Measurements from ENCODE around the gene RNF4. TPM values are rescaled to one million over a fixed set of nuclear protein-coding genes. Genes with fewer than 3 reads are reported as not detected.
"Not testable (repeated sequence)": the region's sequence is repeated elsewhere in the genome, so short reads cannot be mapped to it uniquely, and the experiment has no call there.

RNF4 gene
- total RNA-seq, 2 experiments from 2014 or later, result 106 to 113 TPM

DNA sequence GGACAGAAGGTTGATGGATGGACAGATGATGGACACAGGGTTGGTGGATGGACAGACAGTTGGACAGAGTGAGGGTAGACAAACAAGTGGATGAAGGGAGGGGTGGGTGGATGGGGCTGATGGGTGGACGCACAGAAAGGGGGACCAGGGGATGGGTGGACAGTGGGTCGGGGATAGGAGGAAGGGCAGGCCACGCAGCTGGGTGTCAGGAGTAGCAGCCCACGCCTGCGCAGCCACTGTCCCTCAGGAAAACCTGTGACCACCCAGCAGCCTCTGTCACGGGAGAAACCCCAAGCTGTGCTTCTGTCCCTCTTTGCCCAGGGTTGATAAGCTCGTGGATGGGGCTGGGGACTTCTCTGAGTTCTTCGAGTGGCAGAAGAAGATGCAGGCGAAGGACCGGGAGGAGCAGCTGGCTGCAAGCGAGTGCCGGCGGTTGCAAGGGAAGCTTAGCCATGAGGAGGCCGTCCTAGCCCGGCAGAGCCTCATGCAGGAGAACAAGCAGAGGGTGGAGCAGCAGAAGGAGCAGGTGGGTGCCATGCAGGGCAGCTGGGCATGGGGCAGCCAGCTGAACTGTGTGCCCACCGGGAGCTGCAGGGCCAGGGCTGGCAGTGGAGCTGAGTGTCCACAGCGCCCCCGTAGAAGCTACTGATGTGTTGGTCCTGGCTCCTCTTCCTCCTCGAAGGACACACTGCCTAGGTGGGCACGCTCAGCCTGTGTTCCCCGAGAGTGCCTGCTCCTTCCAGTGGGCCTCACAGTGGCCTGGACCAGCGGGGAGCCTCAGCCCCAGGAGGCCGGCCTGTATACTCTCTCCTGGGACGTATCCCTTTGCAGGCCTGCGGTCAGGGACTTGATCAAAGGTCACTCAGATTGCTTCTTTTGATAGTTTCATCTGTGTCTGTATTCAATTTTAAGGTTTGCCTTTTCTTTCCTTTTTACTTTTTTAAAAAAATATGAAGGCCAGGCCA lies 16.8 kb upstream of the RNF4 start:
- no peaks in the 10 kb centered on the region for H3K9me3 Mint-ChIP-seq
- CTCF ChIA-PET, result no interaction called here
- POLR2A ChIA-PET, result no interaction called here

DNA sequence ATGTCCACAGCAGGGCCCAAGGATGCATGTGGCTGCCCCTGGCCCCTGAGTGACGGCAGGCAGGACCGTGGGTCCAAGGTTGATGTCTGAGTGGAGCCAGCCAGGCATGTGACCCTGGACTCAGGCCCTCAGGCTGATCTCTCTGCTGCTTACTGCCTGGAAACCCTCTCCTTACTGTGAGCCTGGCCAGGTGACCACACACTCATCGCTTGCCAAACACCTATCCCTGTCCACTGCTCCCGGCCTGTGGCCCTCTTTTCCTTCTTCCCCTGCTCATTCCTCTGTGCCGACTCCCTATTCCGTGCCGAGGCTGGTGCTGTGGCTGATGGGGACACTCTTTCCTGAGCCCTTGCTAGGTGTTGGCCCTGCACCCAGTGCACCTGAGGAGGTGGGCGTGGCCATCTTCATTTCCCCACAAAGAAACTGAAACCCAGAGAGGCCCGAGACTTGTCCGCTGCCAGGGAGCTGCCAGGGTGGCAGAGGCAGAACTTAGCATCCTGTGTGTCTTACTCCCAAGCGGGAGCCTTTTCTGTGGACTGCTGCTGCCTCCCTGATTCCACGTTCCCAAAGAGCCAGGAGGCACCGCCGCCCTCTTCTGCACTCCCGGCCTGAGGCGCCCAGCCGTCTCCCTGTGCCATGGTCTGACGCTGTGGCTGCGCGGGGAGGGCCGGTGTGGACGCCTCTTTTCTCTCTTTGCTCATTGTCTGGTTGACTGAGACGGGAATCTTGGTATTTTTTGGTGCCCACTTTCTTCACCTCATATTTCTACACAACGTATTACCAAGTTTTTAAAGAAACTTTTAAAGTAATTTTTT lies 11.2 kb upstream of the RNF4 start:
- H3K4me3 Mint-ChIP-seq, result no peak overlapping the region
- H3K27ac Mint-ChIP-seq, result no peak overlapping the region
- no peaks in the 10 kb centered on the region for H3K9me3 Mint-ChIP-seq
- CTCF ChIA-PET, result interaction anchor here (0.9 kb wide), 1 partner anchor 16 kb away, joined by 5 read pairs; no protein-coding TSS in a partner anchor
- H3K36me3 Mint-ChIP-seq (ENCODE audit: low read depth), result no peaks in the 10 kb centered on the region
- H3K4me1 Mint-ChIP-seq, result peaks cover 10% of the 10 kb centered on the region
- DNase-seq, result no peak
- POLR2A ChIA-PET, result no interaction called here
- peaks cover 10% of the 10 kb centered on the region for H3K27me3 Mint-ChIP-seq

More for the DNA sequence above, 16.8 kb upstream of the RNF4 start:
- no peaks in the 10 kb centered on the region for H3K36me3 Mint-ChIP-seq (ENCODE audit: low read depth)
- H3K27me3 Mint-ChIP-seq, result peaks cover 2% of the 10 kb centered on the region
- no peak overlapping the region for H3K4me3 Mint-ChIP-seq
- no peaks in the 10 kb centered on the region for H3K4me1 Mint-ChIP-seq
- H3K27ac Mint-ChIP-seq, result no peak overlapping the region
- no peak for DNase-seq

DNA sequence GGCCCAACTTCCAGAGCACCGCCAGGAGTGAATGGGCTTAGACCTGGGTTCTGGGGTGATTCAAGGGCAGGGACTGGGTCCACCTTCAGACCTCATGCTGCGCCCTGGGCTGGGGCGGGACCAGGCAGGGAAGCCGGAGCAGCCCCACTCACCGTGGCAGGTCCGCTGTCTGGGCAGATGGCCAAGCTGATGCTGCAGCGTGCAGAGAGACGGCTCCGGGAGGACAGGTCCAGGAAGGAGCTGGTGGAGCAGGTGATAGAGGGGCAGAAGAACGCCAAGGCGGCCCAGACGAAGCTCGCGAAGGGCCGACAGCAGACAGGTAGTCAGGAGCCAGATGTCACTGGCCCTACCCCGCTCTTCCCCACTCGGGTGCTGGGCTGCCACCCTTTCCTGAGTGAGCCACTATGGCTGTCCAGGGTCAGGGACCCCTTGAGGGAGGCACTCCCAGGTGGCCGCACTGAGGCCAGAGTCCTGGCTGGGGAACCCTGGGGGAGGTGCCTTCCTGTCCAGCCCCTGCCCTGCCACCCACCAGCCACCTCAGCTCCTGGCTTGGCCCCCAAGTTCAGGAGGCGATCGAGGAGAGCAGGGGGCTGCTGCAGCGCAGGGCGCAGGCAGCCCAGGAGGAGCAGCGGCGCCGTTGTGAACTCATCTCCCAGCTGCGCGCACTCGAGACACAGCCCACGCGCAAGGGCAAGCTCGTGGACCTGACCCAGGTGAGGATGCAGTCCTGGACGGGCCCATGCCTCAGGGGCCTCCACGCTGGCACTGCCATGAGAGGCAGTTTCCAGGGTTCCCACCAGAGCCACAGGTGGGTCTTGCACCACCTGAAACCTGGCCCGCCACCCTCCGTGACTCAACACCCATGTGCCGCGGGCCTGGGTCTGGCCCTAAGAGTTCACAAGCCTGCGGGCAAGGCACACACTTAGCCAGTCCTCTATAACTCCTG lies 10.1 kb upstream of the RNF4 start:
- no peaks in the 10 kb centered on the region for H3K36me3 Mint-ChIP-seq (ENCODE audit: low read depth)
- no peak overlapping the region for H3K4me3 Mint-ChIP-seq
- no peak overlapping the region for H3K27ac Mint-ChIP-seq
- DNase-seq, result no peak
- ChIA-PET CTCF (no interaction called here), POLR2A (interaction anchor here (1.1 kb wide), 1 partner anchor 17 kb away, joined by 3 read pairs; no protein-coding TSS in a partner anchor)
- H3K9me3 Mint-ChIP-seq, result no peaks in the 10 kb centered on the region
- peaks cover 10% of the 10 kb centered on the region for H3K27me3 Mint-ChIP-seq
- H3K4me1 Mint-ChIP-seq, result peaks cover 15% of the 10 kb centered on the region

DNA sequence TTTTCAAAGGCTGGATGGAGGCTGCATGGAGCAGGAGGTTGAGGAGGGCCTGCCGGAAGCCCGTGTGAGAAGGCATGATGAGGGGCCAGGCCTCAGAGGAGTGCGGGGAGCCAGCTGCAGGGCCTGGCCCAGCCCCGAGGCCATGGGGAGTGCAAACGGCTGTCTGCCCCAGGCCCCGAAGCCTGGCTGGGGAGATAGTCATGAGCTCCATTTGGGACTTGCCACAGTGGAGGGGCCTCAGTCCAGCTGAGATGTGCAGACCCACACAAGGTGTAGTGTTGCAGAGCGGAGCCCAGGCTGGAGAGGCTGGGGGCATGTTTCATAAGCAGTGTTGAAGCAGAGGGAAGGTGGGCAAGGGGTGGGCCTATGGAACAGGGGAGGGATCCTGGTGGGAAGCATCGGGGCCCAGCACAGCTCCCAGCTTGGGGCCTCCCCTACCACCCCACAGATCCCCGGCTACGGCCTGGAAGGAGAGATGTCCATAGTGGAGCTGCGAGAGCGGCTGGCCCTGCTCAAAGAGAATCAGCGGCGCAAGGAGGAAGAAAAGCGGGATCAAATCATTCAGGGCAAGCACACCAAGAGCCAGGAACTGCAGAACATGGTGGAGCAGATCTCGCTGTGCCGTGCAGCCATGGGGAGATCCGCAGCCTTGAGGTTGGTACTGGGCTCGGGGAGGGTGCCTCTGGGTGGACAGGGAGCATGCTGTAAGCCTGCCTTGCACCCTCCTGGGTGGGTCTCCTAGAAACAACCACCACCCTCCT lies 9.1 kb upstream of the RNF4 start:
- Mint-ChIP-seq H3K9me3 (no peaks in the 10 kb centered on the region), H3K36me3 (ENCODE audit: low read depth) (no peaks in the 10 kb centered on the region), H3K27ac (no peak overlapping the region), H3K27me3 (peaks cover 12% of the 10 kb centered on the region), H3K4me3 (no peak overlapping the region), H3K4me1 (peaks cover 19% of the 10 kb centered on the region)
- DNase-seq, result no peak
- ChIA-PET CTCF (interaction anchor here (1.1 kb wide), 1 partner anchor 240 kb away, joined by 3 read pairs; no protein-coding TSS in a partner anchor), POLR2A (interaction anchor here (1.1 to 1.3 kb wide), 3 partner anchors 9 to 240 kb away, joined by 3 to 4 read pairs (median 3); partner anchors contain the start of gene RNF4)

DNA sequence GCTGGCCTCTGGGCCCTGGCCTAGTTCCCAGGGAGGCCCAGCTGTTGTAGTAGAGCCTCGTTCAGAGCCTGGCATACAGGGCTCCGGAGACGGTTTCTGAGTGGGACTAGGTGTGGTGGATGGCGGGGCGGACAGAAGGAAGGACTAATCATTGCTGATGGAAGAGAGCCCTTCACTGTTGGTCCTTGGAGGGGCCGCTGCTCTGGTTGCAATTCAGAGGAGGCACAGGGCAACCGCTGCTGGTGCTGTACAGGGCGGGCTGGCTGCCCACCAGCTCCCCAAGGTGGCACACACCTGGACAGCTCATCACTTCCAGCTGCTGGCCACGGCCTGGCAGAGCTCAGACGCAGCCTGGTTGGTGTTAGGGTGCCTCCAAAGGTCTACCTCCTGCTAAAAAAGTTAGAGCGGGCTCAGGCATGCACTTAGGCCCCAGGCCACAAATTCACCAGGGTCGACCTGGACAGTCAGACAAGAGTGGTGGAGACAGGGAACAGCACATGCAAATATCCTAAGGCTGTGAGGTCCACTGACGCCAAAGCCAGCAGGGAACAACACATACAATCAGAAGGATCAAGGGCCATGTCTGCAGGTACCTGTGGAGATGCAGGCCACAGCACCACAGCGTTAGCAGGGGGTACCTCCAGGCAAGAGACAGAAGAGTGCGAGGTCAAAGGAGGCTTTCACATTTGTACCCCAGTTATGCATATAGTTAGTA lies 7.5 kb upstream of the RNF4 start:
- CTCF ChIA-PET, result interaction anchor here (1.1 to 1.5 kb wide), 4 partner anchors 20 to 241 kb away, joined by 3 to 14 read pairs (median 6); no protein-coding TSS in a partner anchor
- H3K27me3 Mint-ChIP-seq, result peaks cover 12% of the 10 kb centered on the region

DNA sequence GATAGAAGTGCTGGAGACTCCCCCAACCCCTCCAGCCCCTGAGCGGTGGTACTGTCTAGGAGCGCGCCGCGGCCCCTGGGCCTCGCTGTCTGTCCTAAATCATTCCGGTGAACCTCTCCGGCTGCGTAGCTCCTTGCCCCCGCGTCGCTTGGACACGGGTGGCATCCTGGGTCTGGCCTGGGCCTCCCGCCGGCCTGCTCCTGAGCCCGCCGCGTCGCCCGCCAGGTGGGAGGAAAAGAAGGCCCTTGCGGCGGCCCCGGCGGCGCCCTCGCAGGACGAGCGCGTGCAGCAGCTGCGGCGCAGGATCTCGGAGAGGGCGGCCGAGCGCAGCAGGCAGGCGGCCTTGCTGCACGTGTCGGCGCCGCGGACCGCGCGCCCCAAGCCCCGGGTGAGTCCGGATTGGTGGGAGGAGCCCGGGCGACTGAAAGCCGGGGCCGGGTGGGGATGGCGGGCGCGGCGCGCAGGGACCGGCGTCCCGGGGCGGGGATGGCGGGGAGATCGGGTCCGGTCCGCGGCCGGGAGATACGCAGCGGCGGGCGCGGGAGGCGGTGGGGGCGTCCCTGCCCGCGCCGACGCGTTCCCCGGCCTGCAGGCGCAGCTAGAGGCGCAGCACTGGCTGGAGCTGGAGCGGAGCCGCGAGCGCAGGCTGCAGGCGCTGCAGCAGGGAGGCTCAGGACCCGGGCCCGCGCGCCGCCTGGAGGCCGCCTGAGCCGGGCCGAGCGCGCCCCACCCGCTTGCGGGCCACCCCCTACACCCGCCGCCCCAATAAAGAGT lies 6.5 kb upstream of the RNF4 start:
- Mint-ChIP-seq H3K36me3 (ENCODE audit: low read depth) (no peaks in the 10 kb centered on the region), H3K9me3 (no peaks in the 10 kb centered on the region), H3K4me1 (peaks cover 24% of the 10 kb centered on the region), H3K27ac (no peak overlapping the region), H3K27me3 (peaks cover 12% of the 10 kb centered on the region), H3K4me3 (peak overlapping the region; percentile 64)
- DNase-seq, result peak; percentile 69
- POLR2A ChIA-PET, result interaction anchor here (1.4 kb wide), 2 partner anchors 23 to 49 kb away, joined by 5 read pairs; no protein-coding TSS in a partner anchor
- CTCF ChIA-PET, result interaction anchor here (0.6 to 1.5 kb wide), 12 partner anchors 9 to 242 kb away, joined by 3 to 14 read pairs (median 4); partner anchors contain the start of genes HAUS3 and POLN

More for the DNA sequence above, 7.5 kb upstream of the RNF4 start:
- peaks cover 19% of the 10 kb centered on the region for H3K4me1 Mint-ChIP-seq
- peak overlapping the region; percentile 28 for H3K4me3 Mint-ChIP-seq
- DNase-seq, result no peak
- POLR2A ChIA-PET, result interaction anchor here (1.3 to 1.4 kb wide), 4 partner anchors 7 to 241 kb away, joined by 3 to 5 read pairs (median 4); partner anchors contain the start of gene RNF4
- no peaks in the 10 kb centered on the region for H3K9me3 Mint-ChIP-seq
- no peaks in the 10 kb centered on the region for H3K36me3 Mint-ChIP-seq (ENCODE audit: low read depth)
- H3K27ac Mint-ChIP-seq, result no peak overlapping the region

DNA sequence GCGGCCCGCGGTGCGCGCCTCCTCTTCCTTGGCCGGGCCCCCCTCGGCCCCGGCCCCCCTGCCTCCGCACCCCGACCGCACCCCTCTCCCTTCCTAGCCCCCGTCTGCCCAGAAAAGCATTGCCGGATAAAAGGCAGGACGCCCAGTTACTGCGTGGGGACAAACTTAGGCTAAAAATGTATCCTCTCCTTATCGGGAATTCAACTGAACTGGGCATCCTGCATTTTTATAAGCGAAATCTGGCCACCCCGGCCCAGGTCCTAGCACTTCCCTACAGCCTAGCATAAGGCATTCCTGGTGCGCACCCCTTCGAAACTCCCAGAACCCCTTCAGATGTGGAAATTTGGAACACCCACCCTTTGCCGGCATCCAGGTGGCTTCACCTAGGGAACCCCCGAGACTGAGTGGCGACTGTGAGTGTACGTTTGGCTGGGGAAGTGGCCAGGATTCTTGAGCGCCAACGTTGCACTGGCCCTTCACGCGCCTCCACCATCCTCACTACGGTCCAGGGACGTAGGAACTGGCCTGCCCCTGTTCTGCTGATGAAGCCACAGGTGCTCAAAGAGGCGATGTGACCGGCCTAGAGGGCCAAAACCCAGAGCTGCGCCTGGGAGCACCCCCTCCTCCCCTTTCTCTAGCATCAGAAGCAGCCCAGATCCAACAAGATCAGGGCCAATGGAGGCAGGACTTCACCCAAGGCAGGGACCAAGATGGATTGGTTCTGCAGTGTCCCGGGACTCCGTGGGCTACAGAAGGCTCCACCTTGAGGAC lies 5.7 kb upstream of the RNF4 start:
- peak overlapping the region; percentile 51 for H3K4me3 Mint-ChIP-seq
- peaks cover 27% of the 10 kb centered on the region for H3K4me1 Mint-ChIP-seq
- H3K27me3 Mint-ChIP-seq, result peaks cover 12% of the 10 kb centered on the region
- no peak overlapping the region for H3K27ac Mint-ChIP-seq
- no peaks in the 10 kb centered on the region for H3K9me3 Mint-ChIP-seq
- POLR2A ChIA-PET, result interaction anchor here (1.4 kb wide), 2 partner anchors 22 to 50 kb away, joined by 5 read pairs; no protein-coding TSS in a partner anchor
- no peaks in the 10 kb centered on the region for H3K36me3 Mint-ChIP-seq (ENCODE audit: low read depth)
- no peak for DNase-seq
- CTCF ChIA-PET, result interaction anchor here (0.9 to 1.5 kb wide), 8 partner anchors 9 to 243 kb away, joined by 3 to 14 read pairs (median 6); partner anchors contain the start of genes HAUS3 and POLN

DNA sequence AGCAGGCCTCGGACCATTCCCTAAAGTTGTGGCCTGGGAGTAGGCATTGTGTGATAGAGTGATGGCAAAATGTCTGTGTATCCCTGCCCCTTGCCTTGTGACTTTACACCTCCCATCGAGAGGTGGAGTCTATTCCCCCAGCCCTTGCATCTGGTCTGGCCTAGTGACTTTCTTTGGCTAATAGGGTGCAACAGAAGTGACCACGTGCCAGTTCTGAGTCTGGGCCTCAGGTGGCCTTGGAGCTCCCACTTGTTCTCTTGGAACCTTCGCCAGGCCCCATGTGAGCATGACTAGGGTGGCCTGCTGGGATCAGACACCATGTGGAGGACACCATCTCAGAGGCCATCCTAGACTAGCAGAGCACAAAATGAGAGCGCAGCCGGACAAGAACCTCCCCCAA lies 3.9 kb upstream of the RNF4 start:
- peaks cover 31% of the 10 kb centered on the region for H3K4me1 Mint-ChIP-seq
- peaks cover 8% of the 10 kb centered on the region for H3K27me3 Mint-ChIP-seq
- no peaks in the 10 kb centered on the region for H3K9me3 Mint-ChIP-seq
- no peak overlapping the region for H3K4me3 Mint-ChIP-seq
- CTCF ChIA-PET, result interaction anchor here (0.8 to 2.7 kb wide), 3 partner anchors 23 to 245 kb away, joined by 3 to 16 read pairs (median 4); partner anchors contain the start of gene MXD4
- POLR2A ChIA-PET, result interaction anchor here (7.6 kb wide), 1 partner anchor 51 kb away, joined by 105 read pairs; no protein-coding TSS in a partner anchor
- H3K27ac Mint-ChIP-seq, result no peak overlapping the region
- H3K36me3 Mint-ChIP-seq (ENCODE audit: low read depth), result peaks cover 11% of the 10 kb centered on the region
- DNase-seq, result no peak

DNA sequence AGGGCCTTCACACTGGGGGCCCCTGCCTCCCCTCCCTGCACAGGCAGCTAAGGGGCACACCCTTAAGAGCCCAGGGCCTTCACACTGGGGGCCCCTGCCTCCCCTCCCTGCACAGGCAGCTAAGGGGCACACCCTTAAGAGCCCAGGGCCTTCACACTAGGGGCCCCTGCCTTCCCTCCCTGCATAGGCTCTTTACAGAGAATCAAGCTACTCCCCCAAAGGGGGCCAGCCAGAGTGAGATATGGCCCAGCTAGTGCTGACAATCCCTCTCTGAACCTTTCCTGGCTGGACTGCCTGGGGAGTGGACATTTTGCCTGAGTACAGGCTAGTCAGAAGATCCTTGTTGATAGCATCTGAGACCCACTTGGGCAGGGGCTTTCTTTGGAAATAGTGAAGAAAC lies 3.4 kb upstream of the RNF4 start:
- H3K27me3 Mint-ChIP-seq, H3K9me3 Mint-ChIP-seq, DNase-seq, H3K27ac Mint-ChIP-seq, H3K4me3 Mint-ChIP-seq: not testable (repeated sequence)
- Mint-ChIP-seq H3K4me1 (peaks cover 35% of the 10 kb centered on the region), H3K36me3 (ENCODE audit: low read depth) (peaks cover 17% of the 10 kb centered on the region)
- ChIA-PET POLR2A (interaction anchor here (1.1 to 7.6 kb wide), 3 partner anchors 23 to 223 kb away, joined by 3 to 105 read pairs (median 3); partner anchors contain the start of genes HAUS3 and POLN), CTCF (interaction anchor here (0.8 to 2.7 kb wide), 4 partner anchors 24 to 245 kb away, joined by 3 to 16 read pairs (median 4); partner anchors contain the start of genes CFAP99 and ZFYVE28)

Measured in activated CD4-positive, alpha-beta memory T cell treated with anti-CD3 and anti-CD28 coated beads, Interleukin-2, amount 10 ng/mL, durations not matched to agents 7 days and 5 days (primary cell).